ENCODE measurements around the gene TENM3. TPM values are rescaled to one million over a fixed set of nuclear protein-coding genes. Genes with fewer than 3 reads are reported as not detected.

Gene TENM3
- total RNA-seq, 1 donor from 2014 or later: 0.05 TPM

GRCh38 chr4:182842759-182843390 lies 599.7 kb downstream of the TENM3 start:
- no peaks in the 10 kb centered on the region for H3K36me3 Mint-ChIP-seq (ENCODE audit: low read depth)
- H3K4me1 Mint-ChIP-seq (ENCODE audit: low read depth): no peaks in the 10 kb centered on the region
- H3K27ac Mint-ChIP-seq: no peak overlapping the region
- no peak for DNase-seq (ENCODE audit: low spot score)
- H3K27me3 Mint-ChIP-seq (ENCODE audit: low read depth): no peaks in the 10 kb centered on the region
- H3K9me3 Mint-ChIP-seq: no peaks in the 10 kb centered on the region
- intact Hi-C loops (cut with micrococcal nuclease): no loop called here
- H3K4me3 Mint-ChIP-seq (ENCODE audit: low read depth): no peak overlapping the region

- Mint-ChIP-seq H3K4me1 (ENCODE audit: low read depth) (no peaks in the 10 kb centered on the region), H3K27ac (no peak overlapping the region), H3K27me3 (ENCODE audit: low read depth) (no peaks in the 10 kb centered on the region), H3K36me3 (ENCODE audit: low read depth) (no peaks in the 10 kb centered on the region), H3K4me3 (ENCODE audit: low read depth) (no peak overlapping the region), H3K9me3 (no peaks in the 10 kb centered on the region)
- intact Hi-C loops (cut with micrococcal nuclease): no loop called here
- no peak for DNase-seq (ENCODE audit: low spot score)
These were observed 600.7 kb downstream of the TENM3 start for GRCh38 chr4:182843808-182844325.

DNA sequence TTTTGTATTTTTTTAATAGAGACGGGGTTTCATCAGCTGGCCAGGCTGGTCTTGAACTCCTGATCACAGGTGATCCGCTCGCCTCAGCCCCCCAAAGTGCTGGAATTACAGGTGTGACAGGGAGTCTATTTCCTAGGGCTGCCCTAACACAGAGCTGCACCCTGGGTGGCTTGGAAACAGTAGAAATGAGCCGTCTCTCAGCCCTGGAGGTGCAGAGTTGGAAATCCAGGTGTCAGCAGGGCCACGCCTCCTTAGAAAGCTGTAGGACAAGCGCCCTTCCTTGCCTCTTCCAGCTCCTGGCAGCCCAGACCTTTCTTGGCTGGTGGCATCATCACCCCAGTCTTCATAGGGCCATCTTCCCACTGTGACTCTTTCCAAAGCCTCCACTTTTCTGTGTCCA lies 602.4 kb downstream of the TENM3 start:
- H3K36me3 Mint-ChIP-seq (ENCODE audit: low read depth): no peaks in the 10 kb centered on the region
- H3K9me3 Mint-ChIP-seq: no peaks in the 10 kb centered on the region
- no peak overlapping the region for H3K27ac Mint-ChIP-seq
- no peak for DNase-seq (ENCODE audit: low spot score)
- H3K4me3 Mint-ChIP-seq (ENCODE audit: low read depth): no peak overlapping the region
- intact Hi-C loops (cut with micrococcal nuclease): no loop called here
- no peaks in the 10 kb centered on the region for H3K4me1 Mint-ChIP-seq (ENCODE audit: low read depth)
- no peaks in the 10 kb centered on the region for H3K27me3 Mint-ChIP-seq (ENCODE audit: low read depth)

DNA sequence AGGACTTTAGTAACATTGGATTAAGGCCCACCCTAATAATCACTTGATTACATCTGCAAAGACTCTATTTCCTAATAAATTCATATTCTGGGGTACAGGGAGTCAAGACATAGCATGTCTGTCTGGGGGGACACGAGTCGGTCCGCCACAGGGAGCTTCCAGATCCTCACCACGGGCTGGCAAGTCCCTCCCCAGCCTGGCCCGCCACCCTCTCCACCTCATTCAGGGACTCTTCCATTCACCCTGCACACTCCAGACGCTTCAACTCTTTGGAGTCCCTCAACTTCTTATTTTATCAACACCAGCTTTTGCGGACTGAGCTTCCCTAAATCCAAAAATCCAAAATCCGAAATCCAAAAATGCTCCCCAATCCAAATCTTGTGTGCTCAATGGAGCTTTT lies 602.8 kb downstream of the TENM3 start:
- Mint-ChIP-seq H3K9me3 (no peaks in the 10 kb centered on the region), H3K27me3 (ENCODE audit: low read depth) (no peaks in the 10 kb centered on the region), H3K4me3 (ENCODE audit: low read depth) (no peak overlapping the region), H3K27ac (no peak overlapping the region), H3K4me1 (ENCODE audit: low read depth) (no peaks in the 10 kb centered on the region), H3K36me3 (ENCODE audit: low read depth) (no peaks in the 10 kb centered on the region)
- intact Hi-C loops (cut with micrococcal nuclease): no loop called here
- no peak for DNase-seq (ENCODE audit: low spot score)

- H3K36me3 Mint-ChIP-seq (ENCODE audit: low read depth): no peaks in the 10 kb centered on the region
- no peaks in the 10 kb centered on the region for H3K4me1 Mint-ChIP-seq (ENCODE audit: low read depth)
- H3K9me3 Mint-ChIP-seq: no peaks in the 10 kb centered on the region
- no peak for DNase-seq (ENCODE audit: low spot score)
- no peaks in the 10 kb centered on the region for H3K27me3 Mint-ChIP-seq (ENCODE audit: low read depth)
- intact Hi-C loops (cut with micrococcal nuclease): no loop called here
- no peak overlapping the region for H3K4me3 Mint-ChIP-seq (ENCODE audit: low read depth)
- no peak overlapping the region for H3K27ac Mint-ChIP-seq
These were observed 604.6 kb downstream of the TENM3 start for GRCh38 chr4:182847576-182848450.

DNA sequence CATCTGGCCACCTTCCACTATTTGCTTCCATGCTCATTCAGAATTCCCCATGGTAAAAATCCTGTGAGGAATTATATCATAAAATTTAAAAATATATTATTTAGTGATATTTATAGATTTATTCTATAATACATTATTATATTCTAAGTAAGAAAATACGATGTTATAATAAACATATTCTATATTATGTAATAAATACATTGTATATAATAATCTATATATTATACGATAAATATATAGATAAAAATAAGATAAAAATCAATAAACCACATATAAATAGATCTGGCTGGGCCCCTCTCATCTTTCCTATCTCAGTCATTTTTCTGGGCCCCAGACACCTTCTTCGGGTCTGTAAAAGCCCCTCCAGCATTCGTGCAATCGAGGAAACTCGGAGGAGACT lies 605.5 kb downstream of the TENM3 start:
- Mint-ChIP-seq H3K4me1 (ENCODE audit: low read depth) (no peaks in the 10 kb centered on the region), H3K9me3 (no peaks in the 10 kb centered on the region), H3K27ac (no peak overlapping the region), H3K27me3 (ENCODE audit: low read depth) (no peaks in the 10 kb centered on the region), H3K4me3 (ENCODE audit: low read depth) (no peak overlapping the region), H3K36me3 (ENCODE audit: low read depth) (no peaks in the 10 kb centered on the region)
- intact Hi-C loops (cut with micrococcal nuclease): no loop called here
- no peak for DNase-seq (ENCODE audit: low spot score)

All from activated T-helper 2 cell treated with anti-CD3 and anti-CD28 coated beads, Interferon-gamma antibody, Interleukin-2, Interleukin-4, amounts not matched to agents 10 μg/mL and 5 μg/mL and 100 μg/mL, durations not matched to agents 14 hours and 24 hours and 36 hours (primary cell).